Rectal smooth muscle tissue (tissue), 1 donor: ENCODE results near the gene OSBPL10.
"Not testable (repeated sequence)": the region's sequence is repeated elsewhere in the genome, so short reads cannot be mapped to it uniquely, and the experiment has no call there.

Experiments used
- H3K27ac ChIP-seq: one replicate; pipeline ENCODE4 v1.7.0; 2013; ENCODE audit warnings: low read depth, low read length, inconsistent platforms
- H3K27me3 ChIP-seq: one replicate; pipeline ENCODE4 v1.7.0; 2013; ENCODE audit warnings: low read length; ENCODE audit not compliant: control insufficient read depth, insufficient read depth
- H3K36me3 ChIP-seq: one replicate; pipeline ENCODE4 v1.7.0; 2013; ENCODE audit warnings: low read length; ENCODE audit not compliant: control insufficient read depth, insufficient read depth
- H3K4me1 ChIP-seq: one replicate; pipeline ENCODE4 v1.7.0; 2013; ENCODE audit warnings: low read length; ENCODE audit not compliant: control insufficient read depth, insufficient read depth
- H3K4me3 ChIP-seq: one replicate; pipeline ENCODE4 v1.7.0; 2013; ENCODE audit warnings: low read length
- H3K9ac ChIP-seq: one replicate; pipeline ENCODE4 v1.7.0; 2013; ENCODE audit warnings: low read length

Gene OSBPL10, protein sequence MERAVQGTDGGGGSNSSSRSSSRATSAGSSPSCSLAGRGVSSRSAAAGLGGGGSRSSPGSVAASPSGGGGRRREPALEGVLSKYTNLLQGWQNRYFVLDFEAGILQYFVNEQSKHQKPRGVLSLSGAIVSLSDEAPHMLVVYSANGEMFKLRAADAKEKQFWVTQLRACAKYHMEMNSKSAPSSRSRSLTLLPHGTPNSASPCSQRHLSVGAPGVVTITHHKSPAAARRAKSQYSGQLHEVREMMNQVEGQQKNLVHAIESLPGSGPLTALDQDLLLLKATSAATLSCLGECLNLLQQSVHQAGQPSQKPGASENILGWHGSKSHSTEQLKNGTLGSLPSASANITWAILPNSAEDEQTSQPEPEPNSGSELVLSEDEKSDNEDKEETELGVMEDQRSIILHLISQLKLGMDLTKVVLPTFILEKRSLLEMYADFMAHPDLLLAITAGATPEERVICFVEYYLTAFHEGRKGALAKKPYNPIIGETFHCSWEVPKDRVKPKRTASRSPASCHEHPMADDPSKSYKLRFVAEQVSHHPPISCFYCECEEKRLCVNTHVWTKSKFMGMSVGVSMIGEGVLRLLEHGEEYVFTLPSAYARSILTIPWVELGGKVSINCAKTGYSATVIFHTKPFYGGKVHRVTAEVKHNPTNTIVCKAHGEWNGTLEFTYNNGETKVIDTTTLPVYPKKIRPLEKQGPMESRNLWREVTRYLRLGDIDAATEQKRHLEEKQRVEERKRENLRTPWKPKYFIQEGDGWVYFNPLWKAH

GRCh38 chr3:31981206-31982181, at the start of gene OSBPL10, which contains the start of gene ZNF860:
OSBPL10 (minus strand) TSS chr3:31981262; CDS start chr3:31981179, 83 bp downstream.
ZNF860 (plus strand) TSS chr3:31981750; CDS start chr3:31989080, 7,330 bp downstream.
- peak within 1 kb of the TSS; percentile 16 for H3K9ac ChIP-seq
- no peaks in the 10 kb centered on the region for H3K27me3 ChIP-seq
- no peaks in the 10 kb centered on the region for H3K4me1 ChIP-seq
- peak within 1 kb of the TSS; percentile 62 for H3K27ac ChIP-seq
- peak within 1 kb of the TSS; percentile 72 for H3K4me3 ChIP-seq
- no peaks in the 10 kb centered on the region for H3K36me3 ChIP-seq

DNA sequence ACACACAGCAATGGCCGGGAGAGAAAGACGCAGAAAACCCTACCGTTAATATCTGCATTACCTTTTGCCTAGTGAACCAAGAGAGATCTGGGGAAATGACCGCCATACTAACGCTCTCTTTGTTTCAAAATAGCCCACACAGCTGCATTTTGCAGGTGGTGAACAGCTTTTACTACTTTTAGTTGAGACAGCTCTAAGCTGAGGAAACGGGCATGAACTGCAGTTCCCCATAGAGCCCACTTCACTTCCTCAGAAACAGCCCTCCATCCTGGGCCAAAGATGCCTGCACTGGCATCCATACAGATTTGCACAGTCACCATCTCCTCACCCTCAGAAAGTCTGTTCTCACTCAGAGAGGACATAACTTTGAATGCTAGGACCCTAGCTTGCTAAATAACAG, 45.5 kb upstream of the OSBPL10 start:
- no peaks in the 10 kb centered on the region for H3K27me3 ChIP-seq
- no peak overlapping the region for H3K4me3 ChIP-seq
- no peak overlapping the region for H3K9ac ChIP-seq
- H3K4me1 ChIP-seq = no peaks in the 10 kb centered on the region
- no peak overlapping the region for H3K27ac ChIP-seq
- no peaks in the 10 kb centered on the region for H3K36me3 ChIP-seq

GRCh38 chr3:32022947-32023346, 41.9 kb upstream of the OSBPL10 start:
- H3K4me3 ChIP-seq = no peak overlapping the region
- no peak overlapping the region for H3K27ac ChIP-seq
- no peaks in the 10 kb centered on the region for H3K27me3 ChIP-seq
- no peaks in the 10 kb centered on the region for H3K4me1 ChIP-seq
- H3K36me3 ChIP-seq = no peaks in the 10 kb centered on the region
- H3K9ac ChIP-seq = no peak overlapping the region

DNA sequence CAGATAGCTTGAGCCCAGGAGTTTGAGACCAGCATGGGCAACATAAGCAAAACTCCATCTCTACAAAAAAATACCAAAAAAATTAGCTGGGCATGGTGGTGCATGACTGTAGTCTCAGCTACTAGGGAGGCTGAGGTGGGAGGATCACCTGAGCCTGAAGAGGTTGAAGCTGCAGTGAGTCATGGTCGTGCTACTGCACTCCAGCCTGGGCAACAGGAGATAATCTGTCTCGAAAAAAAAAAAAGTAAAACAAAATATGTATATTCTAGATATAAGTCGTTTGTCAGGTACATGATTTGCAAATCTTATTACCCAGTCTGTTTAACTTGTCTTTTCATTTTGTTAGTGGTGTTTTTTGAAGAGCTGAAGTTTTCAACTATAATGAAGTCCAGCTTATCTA, 40.7 kb upstream of the OSBPL10 start:
- H3K4me3 ChIP-seq = no peak overlapping the region
- no peaks in the 10 kb centered on the region for H3K27me3 ChIP-seq
- no peak overlapping the region for H3K27ac ChIP-seq
- H3K9ac ChIP-seq = no peak overlapping the region
- H3K4me1 ChIP-seq = no peaks in the 10 kb centered on the region
- no peaks in the 10 kb centered on the region for H3K36me3 ChIP-seq

GRCh38 chr3:32021155-32021554, 40.1 kb upstream of the OSBPL10 start:
- Histone ChIP-seq H3K27me3 (no peaks in the 10 kb centered on the region), H3K4me3 (no peak overlapping the region), H3K4me1 (no peaks in the 10 kb centered on the region), H3K9ac (no peak overlapping the region), H3K36me3 (no peaks in the 10 kb centered on the region), H3K27ac (no peak overlapping the region)

DNA sequence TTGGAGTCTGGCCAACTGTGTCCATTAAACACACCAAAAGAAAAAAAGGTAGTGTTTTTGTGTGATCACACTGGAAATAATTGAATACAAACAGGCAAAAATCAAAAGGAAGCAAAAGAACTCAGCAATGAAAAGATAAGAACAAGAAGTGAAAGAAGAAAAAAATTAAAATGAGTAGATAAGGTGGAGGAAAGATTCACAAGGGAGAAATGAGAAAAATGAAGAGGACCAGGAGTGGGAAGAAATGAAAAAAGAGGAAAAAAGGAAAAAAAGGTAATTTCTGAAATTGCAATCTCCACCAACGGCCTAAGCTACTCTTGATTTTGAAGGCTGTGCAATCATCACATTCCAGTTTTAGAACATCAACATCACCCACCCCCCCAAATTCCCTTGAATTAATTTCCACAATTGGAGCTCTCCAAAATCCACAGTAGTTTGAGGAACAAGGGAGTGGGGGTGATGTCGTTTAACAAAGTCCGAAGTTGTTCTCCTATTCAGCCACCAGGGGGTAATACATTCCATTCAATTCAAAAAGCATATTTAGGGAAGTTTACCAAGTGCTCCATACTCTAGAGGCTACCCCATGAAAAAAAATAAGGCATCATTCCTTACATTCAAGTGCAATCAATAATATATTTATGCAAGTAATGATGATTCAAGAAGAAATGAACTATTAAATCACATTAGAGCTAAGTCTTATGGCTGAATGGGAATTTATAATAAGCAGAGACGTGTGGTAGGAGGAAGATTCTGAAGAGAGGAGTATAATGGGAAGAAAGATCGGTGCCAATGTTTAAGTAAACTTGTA, 37.9 kb upstream of the OSBPL10 start:
- Histone ChIP-seq H3K36me3 (no peaks in the 10 kb centered on the region), H3K27me3 (no peaks in the 10 kb centered on the region), H3K4me3 (no peak overlapping the region), H3K4me1 (no peaks in the 10 kb centered on the region), H3K27ac (no peak overlapping the region), H3K9ac (no peak overlapping the region)

DNA sequence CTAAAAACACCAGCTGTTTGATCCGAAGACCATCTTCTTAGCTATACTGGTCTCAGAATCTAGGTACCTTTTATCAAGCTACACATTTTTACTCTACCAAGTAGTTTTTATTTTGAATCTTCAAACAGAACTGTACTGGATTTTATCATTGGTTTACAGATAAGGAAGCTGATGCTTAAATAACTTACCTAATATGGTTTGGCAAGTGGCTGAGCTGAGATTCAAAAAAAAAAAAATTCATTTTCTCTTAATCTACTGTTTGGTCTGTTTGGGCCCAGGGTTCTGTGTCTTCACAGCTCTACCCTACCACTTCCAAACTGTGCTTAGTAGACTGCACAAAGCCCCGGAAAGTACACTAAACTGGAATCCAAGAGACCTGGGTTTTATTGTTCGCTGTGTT, 36.2 kb upstream of the OSBPL10 start:
- H3K4me3 ChIP-seq = no peak overlapping the region
- H3K27me3 ChIP-seq = no peaks in the 10 kb centered on the region
- H3K27ac ChIP-seq = no peak overlapping the region
- no peak overlapping the region for H3K9ac ChIP-seq
- no peaks in the 10 kb centered on the region for H3K4me1 ChIP-seq
- no peaks in the 10 kb centered on the region for H3K36me3 ChIP-seq

DNA sequence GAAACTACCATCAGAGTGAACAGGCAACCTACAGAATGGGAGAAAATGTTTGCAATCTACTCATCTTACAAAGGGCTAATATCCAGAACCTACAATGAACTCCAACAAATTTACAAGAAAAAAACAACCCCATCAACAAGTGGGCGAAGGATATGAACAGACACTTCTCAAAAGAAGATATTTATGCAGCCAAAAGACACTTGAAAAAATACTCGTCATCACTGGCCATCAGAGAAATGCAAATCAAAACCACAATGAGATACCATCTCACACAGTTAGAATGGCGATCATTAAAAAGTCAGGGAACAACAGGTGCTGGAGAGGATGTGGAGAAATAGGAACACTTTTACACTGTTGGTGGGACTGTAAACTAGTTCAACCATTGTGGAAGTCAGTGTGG, 34.6 kb upstream of the OSBPL10 start:
- not testable (repeated sequence) for H3K4me3 ChIP-seq, H3K27ac ChIP-seq, H3K36me3 ChIP-seq, H3K9ac ChIP-seq, H3K4me1 ChIP-seq, H3K27me3 ChIP-seq

DNA sequence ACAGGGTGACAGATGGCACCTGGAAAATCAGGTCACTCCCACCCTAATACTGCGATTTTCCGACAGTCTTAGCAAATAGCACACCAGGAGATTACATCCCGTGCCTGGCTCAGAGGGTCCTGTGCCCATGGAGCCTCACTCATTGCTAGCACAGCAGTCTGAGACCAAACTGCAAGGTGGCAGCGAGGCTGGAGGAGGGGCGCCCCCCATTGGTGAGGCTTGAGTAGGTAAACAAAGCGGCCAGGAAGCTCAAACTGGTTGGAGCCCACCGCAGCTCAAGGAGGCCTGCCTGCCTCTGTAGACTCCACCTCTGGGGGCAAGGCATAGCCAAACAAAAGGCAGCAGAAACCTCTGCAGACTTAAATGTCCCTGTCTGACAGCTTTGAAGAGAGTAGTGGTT, 29.6 kb upstream of the OSBPL10 start:
- H3K9ac ChIP-seq, H3K27me3 ChIP-seq, H3K4me1 ChIP-seq, H3K27ac ChIP-seq, H3K4me3 ChIP-seq, H3K36me3 ChIP-seq: not testable (repeated sequence)

DNA sequence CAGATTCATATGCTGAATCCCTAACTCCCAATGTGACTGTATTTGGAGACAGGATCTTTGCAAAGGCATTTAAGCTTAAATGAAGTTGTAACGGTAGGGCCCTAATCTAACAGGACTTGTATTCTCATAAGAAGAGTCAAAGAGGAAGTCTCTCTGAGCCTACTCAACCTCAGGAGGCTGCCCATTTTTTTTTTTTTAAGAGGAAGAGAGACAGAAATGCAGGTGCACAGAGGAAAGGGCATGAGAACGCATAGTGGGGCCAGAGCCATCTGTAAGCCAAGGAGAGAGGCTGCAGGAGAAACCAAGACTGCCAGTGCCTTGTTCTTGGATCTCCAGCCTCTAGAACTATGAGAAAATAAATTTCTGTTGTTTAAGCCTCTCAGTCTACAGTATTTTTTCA, 28.9 kb upstream of the OSBPL10 start:
- Histone ChIP-seq H3K4me3 (no peak overlapping the region), H3K27me3 (no peaks in the 10 kb centered on the region), H3K9ac (no peak overlapping the region), H3K27ac (no peak overlapping the region), H3K4me1 (no peaks in the 10 kb centered on the region), H3K36me3 (no peaks in the 10 kb centered on the region)

DNA sequence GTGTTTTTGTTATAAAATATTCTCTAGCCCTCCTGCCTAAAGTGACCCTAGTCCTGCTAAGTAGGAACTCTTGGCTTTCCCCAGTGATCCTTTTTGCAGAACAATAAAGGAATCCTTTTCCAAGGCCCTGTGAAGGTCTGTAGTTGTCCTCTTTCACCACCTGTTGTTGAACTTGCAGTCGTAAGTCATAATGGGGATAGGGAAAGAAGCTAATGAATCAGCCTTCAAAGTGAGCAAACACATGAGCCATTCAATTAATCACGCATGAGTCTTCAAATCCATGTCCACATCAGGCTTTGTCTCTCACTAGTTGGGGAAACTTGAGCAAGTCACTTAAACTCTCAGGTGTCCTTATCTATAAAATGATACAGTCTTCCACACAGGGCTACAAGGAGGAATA, 28.0 kb upstream of the OSBPL10 start:
- H3K9ac ChIP-seq = no peak overlapping the region

More for the DNA sequence above, 28.0 kb upstream of the OSBPL10 start:
- no peak overlapping the region for H3K4me3 ChIP-seq
- no peaks in the 10 kb centered on the region for H3K36me3 ChIP-seq
- H3K27me3 ChIP-seq = no peaks in the 10 kb centered on the region
- no peaks in the 10 kb centered on the region for H3K4me1 ChIP-seq
- H3K27ac ChIP-seq = no peak overlapping the region
